ENCODE data around the gene ZMAT5.

ZMAT5 gene

GRCh38 chr22:29719899-29720645 is 46.7 kb downstream of the ZMAT5 start, which contains the start of gene CABP7:
Gene CABP7 (plus strand): TSS chr22:29720003. CDS start chr22:29720425, 422 bp downstream.
- no peak for DNase-seq (ENCODE audit: low read depth)
- TF ChIP-seq CTCF (IDR thresholded peaks at IDR 0.05; ENCODE audit: control insufficient read depth, insufficient read depth, low read depth, low read length, missing control alignments), result no peak
- H3K4me3 ChIP-seq (ENCODE audit: control insufficient read depth, low read depth, low read length), result no peak within 1 kb of the TSS

- H3K4me3 ChIP-seq (ENCODE audit: control insufficient read depth, low read depth, low read length), result no peak overlapping the region
- TF ChIP-seq CTCF (IDR thresholded peaks at IDR 0.05; ENCODE audit: control insufficient read depth, insufficient read depth, low read depth, low read length, missing control alignments), result no peak
Observed at GRCh38 chr22:29718949-29719898, 47.6 kb downstream of the ZMAT5 start.

GRCh38 chr22:29717789-29718188 is 49.0 kb downstream of the ZMAT5 start:
- no peak overlapping the region for H3K4me3 ChIP-seq (ENCODE audit: control insufficient read depth, low read depth, low read length)
- DNase-seq (ENCODE audit: low read depth), result no peak
- TF ChIP-seq CTCF (IDR thresholded peaks at IDR 0.05; ENCODE audit: control insufficient read depth, insufficient read depth, low read depth, low read length, missing control alignments), result no peak

More at GRCh38 chr22:29718949-29719898, 47.6 kb downstream of the ZMAT5 start:
- no peak for DNase-seq (ENCODE audit: low read depth)

- no peak overlapping the region for H3K4me3 ChIP-seq (ENCODE audit: control insufficient read depth, low read depth, low read length)
- DNase-seq (ENCODE audit: low read depth), result peak; percentile 10
- no peak for TF ChIP-seq CTCF (IDR thresholded peaks at IDR 0.05; ENCODE audit: control insufficient read depth, insufficient read depth, low read depth, low read length, missing control alignments)
Observed at GRCh38 chr22:29716814-29717545, 49.8 kb downstream of the ZMAT5 start.

GRCh38 chr22:29715705-29716104 is 51.1 kb downstream of the ZMAT5 start:
- DNase-seq (ENCODE audit: low read depth), result no peak
- no peak for TF ChIP-seq CTCF (IDR thresholded peaks at IDR 0.05; ENCODE audit: control insufficient read depth, insufficient read depth, low read depth, low read length, missing control alignments)
- H3K4me3 ChIP-seq (ENCODE audit: control insufficient read depth, low read depth, low read length), result no peak overlapping the region

GRCh38 chr22:29715240-29715639 is 51.6 kb downstream of the ZMAT5 start:
- DNase-seq (ENCODE audit: low read depth), result no peak
- no peak for TF ChIP-seq CTCF (IDR thresholded peaks at IDR 0.05; ENCODE audit: control insufficient read depth, insufficient read depth, low read depth, low read length, missing control alignments)
- no peak overlapping the region for H3K4me3 ChIP-seq (ENCODE audit: control insufficient read depth, low read depth, low read length)
